Stimulated activated naive CD4-positive, alpha-beta T cell (primary cell): ENCODE data around the gene GINS1.
A peak's percentile ranks its signal among the peaks of the same experiment; 100 is the strongest.

Experiments
- DNase-seq, 6 experiments: peaks; one replicate each; lab custom pipeline; 2025; lab: John Stamatoyannopoulos, UW

GINS1 gene

GRCh38 chr20:25477014-25477882, 69.8 kb downstream of the GINS1 start:
- DNase-seq = no peak

- DNase-seq = no peak
Measured at GRCh38 chr20:25478889-25479568, 71.6 kb downstream of the GINS1 start.

GRCh38 chr20:25479638-25480037, 72.2 kb downstream of the GINS1 start:
- no peak for DNase-seq

GRCh38 chr20:25480156-25480555, 72.7 kb downstream of the GINS1 start:
- DNase-seq = no peak

- no peak for DNase-seq
Measured at GRCh38 chr20:25480797-25481196, 73.3 kb downstream of the GINS1 start.

- DNase-seq = no peak
Measured at GRCh38 chr20:25481235-25481917, 73.9 kb downstream of the GINS1 start.

- DNase-seq = no peak
Measured at GRCh38 chr20:25481918-25482253, 74.4 kb downstream of the GINS1 start.

GRCh38 chr20:25483431-25484132, 76.1 kb downstream of the GINS1 start:
- DNase-seq = no peak

GRCh38 chr20:25484224-25484846, 76.9 kb downstream of the GINS1 start:
- DNase-seq = no peak

GRCh38 chr20:25484911-25485511, 77.5 kb downstream of the GINS1 start:
- DNase-seq = peak in 1 of 6 experiments; percentile 6

- no peak for DNase-seq
Measured at GRCh38 chr20:25485872-25486271, 78.4 kb downstream of the GINS1 start.

- DNase-seq = no peak
Measured at GRCh38 chr20:25486377-25486776, 78.9 kb downstream of the GINS1 start.

GRCh38 chr20:25487306-25487705, 79.8 kb downstream of the GINS1 start:
- no peak for DNase-seq

- DNase-seq = no peak
Measured at GRCh38 chr20:25487975-25488374, 80.5 kb downstream of the GINS1 start.

- no peak for DNase-seq
Measured at GRCh38 chr20:25489221-25489871, 81.9 kb downstream of the GINS1 start.

GRCh38 chr20:25490656-25491445, 83.4 kb downstream of the GINS1 start:
- no peak for DNase-seq

GRCh38 chr20:25491446-25492038, 84.1 kb downstream of the GINS1 start:
- DNase-seq = no peak

- DNase-seq = no peak
Measured at GRCh38 chr20:25493137-25493536, 85.7 kb downstream of the GINS1 start.

GRCh38 chr20:25493748-25494505, 86.5 kb downstream of the GINS1 start:
- DNase-seq = no peak
